NCI-H1417 treated with DMSO at 0.1 percent for 48 hours (cell line): ENCODE measurements around the gene ASIC4.

ENCODE experiments used
- DNase-seq: peaks from one replicate; lab custom pipeline; 2025; lab: John Stamatoyannopoulos, UW

ASIC4 gene

GRCh38 chr2:219514836-219515235, 554 bp downstream of the ASIC4 start:
- DNase-seq, result no peak

GRCh38 chr2:219515874-219516629, 1.8 kb downstream of the ASIC4 start:
- DNase-seq, result no peak

- DNase-seq, result no peak
Measured at GRCh38 chr2:219516888-219517287, 2.6 kb downstream of the ASIC4 start.

GRCh38 chr2:219517954-219518778, 3.9 kb downstream of the ASIC4 start:
- DNase-seq, result no peak

GRCh38 chr2:219519526-219519916, 5.2 kb downstream of the ASIC4 start:
- DNase-seq, result no peak

- no peak for DNase-seq
Measured at GRCh38 chr2:219520079-219520478, 5.8 kb downstream of the ASIC4 start.

GRCh38 chr2:219521066-219521880, 7.0 kb downstream of the ASIC4 start:
- no peak for DNase-seq

GRCh38 chr2:219522111-219523030, 8.1 kb downstream of the ASIC4 start:
- no peak for DNase-seq

GRCh38 chr2:219523031-219523671, 8.9 kb downstream of the ASIC4 start:
- no peak for DNase-seq

GRCh38 chr2:219524817-219525216, 10.5 kb downstream of the ASIC4 start:
- DNase-seq, result no peak

GRCh38 chr2:219525533-219526232, 11.4 kb downstream of the ASIC4 start:
- no peak for DNase-seq

- no peak for DNase-seq
Measured at GRCh38 chr2:219526320-219527075, 12.2 kb downstream of the ASIC4 start.

GRCh38 chr2:219527076-219527394, 12.8 kb downstream of the ASIC4 start:
- no peak for DNase-seq

GRCh38 chr2:219527472-219527871, 13.2 kb downstream of the ASIC4 start:
- DNase-seq, result no peak

GRCh38 chr2:219530048-219530963, 16.0 kb downstream of the ASIC4 start:
- no peak for DNase-seq

- no peak for DNase-seq
Measured at GRCh38 chr2:219531639-219532377, 17.5 kb downstream of the ASIC4 start.

- DNase-seq, result no peak
Measured at GRCh38 chr2:219532378-219532649, 18.0 kb downstream of the ASIC4 start.
